Measurements from ENCODE around the gene CAMK2N1.

DNA sequence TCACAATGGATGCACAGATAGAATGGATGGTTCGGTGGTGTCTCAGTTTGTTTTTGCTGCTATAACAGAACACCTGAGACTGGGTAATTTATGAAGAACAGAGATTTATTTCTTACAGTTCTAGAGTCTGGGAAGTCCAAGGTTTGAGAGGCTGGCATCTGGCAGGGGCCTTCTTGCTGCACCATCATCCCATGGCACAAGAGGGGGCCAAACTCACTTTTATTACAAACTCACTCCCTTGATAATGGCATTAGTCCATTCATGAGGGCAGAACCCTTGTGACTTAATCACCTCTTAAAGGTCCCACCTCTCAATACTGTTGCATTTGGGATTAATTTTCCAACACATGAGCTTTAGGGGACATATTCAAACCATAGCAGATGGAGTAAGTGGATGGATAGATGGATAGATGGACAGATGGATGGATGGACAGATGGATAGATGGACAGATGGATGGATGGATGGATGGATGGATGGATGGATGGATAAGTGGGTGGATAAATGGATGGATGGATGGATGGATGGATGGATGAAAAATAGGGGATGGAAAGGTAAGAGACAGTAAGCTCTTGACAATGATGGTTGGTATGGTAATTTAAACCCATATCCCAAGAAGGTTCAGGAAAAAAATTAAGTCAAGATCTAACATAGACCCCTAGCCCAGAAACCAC, 16.5 kb downstream of the CAMK2N1 start:
- TF ChIP-seq POLR2AphosphoS5 (IDR thresholded peaks at IDR 0.05; ENCODE audit: low read depth, low read length): no peak
- no peak for TF ChIP-seq POLR2A (IDR thresholded peaks at IDR 0.05; ENCODE audit: low read depth, low read length)
- no peak for TF ChIP-seq SPI1 (IDR thresholded peaks at IDR 0.05; ENCODE audit: low read depth, low read length)
- TF ChIP-seq TAF1 (IDR thresholded peaks at IDR 0.05; ENCODE audit: low read depth, low read length): no peak

Measured in GM12891 (cell line).